ENCODE measurements around the gene ALDH3A1.

The ALDH3A1 gene

DNA sequence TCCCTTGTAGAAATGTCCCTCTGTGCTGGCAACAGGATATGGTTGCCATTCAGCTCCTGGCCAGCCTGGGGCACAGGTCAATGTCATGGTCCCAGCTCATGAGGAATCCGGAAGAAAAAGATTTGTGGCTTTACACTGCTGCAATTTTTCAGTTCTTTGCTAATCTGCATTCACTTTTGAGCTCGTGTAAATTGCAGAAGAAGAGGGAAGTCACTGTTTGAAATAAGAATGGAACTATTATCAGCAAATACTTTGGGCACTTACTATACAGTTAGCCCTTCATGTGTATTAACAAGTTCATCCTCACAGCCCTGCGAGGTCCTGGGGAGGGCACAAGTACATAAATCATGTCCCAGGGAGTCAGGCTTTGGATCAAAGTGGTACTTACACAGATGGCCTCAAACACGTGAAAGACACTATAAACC, 45.9 kb downstream of the ALDH3A1 start:
- DNase-seq: no peak
